ENCODE data around the gene CLTCL1. TPM values are rescaled to one million over a fixed set of nuclear protein-coding genes. Genes with fewer than 3 reads are reported as not detected.
"Not testable (repeated sequence)": the region's sequence is repeated elsewhere in the genome, so short reads cannot be mapped to it uniquely, and the experiment has no call there.

CLTCL1 gene
- total RNA-seq, 2 experiments from 2014 or later = 0.29 to 0.52 TPM

- no peak for DNase-seq
- Mint-ChIP-seq H3K4me3 (no peak overlapping the region), H3K27ac (no peak overlapping the region), H3K36me3 (no peaks in the 10 kb centered on the region), H3K27me3 (peaks cover 21% of the 10 kb centered on the region), H3K9me3 (no peaks in the 10 kb centered on the region), H3K4me1 (no peaks in the 10 kb centered on the region)
These were observed 85.2 kb downstream of the CLTCL1 start for GRCh38 chr22:19206287-19206686.

DNA sequence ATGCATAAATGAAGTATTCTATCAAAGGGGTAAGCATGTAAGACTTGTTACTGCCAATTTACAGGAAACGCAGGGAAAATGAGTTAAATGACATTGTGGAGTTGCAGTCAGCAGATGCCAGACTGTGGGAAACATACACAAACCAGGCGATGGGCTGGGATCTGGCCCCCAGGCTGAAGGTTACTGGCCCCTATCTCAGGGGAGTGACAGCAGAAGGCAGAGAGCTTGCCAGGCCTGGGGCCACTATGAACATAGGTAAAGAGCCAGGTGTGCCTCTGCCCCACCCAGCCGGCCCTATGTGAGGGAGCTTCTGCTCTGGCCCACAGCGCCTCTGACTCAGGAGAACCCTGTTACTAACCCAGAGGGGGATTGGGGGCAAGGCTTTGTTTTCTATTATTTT, 86.9 kb downstream of the CLTCL1 start:
- no peak for DNase-seq
- Mint-ChIP-seq H3K4me3 (no peak overlapping the region), H3K27ac (no peak overlapping the region), H3K9me3 (no peaks in the 10 kb centered on the region), H3K36me3 (no peaks in the 10 kb centered on the region), H3K4me1 (no peaks in the 10 kb centered on the region), H3K27me3 (peaks cover 21% of the 10 kb centered on the region)

- Mint-ChIP-seq H3K27me3 (peaks cover 13% of the 10 kb centered on the region), H3K27ac (no peak overlapping the region), H3K9me3 (no peaks in the 10 kb centered on the region), H3K4me3 (no peak overlapping the region), H3K4me1 (no peaks in the 10 kb centered on the region), H3K36me3 (no peaks in the 10 kb centered on the region)
- no peak for DNase-seq
These were observed 87.7 kb downstream of the CLTCL1 start for GRCh38 chr22:19203834-19204233.

DNA sequence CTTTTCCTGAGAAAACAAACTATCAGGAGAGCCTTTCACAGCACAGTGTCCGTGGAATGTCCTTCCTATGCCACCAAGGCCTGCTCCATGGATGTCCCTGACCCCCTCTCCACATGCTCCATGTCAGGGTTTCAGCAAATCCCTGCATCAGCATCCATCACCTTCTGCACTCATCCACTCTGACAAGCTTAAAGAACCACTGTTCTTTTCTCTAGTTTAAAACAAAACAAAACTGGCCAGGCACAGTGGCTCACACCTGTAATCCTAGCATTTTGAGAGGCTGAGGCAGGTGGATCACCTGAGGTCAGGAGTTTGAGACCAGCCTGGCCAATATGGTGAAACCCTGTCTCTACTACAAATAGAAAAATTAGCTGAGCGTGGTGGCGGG, 88.7 kb downstream of the CLTCL1 start:
- not testable (repeated sequence) for H3K36me3 Mint-ChIP-seq, H3K4me3 Mint-ChIP-seq

GRCh38 chr22:19201869-19202798, 89.4 kb downstream of the CLTCL1 start:
- Mint-ChIP-seq H3K27ac (no peak overlapping the region), H3K4me1 (no peaks in the 10 kb centered on the region), H3K9me3 (no peaks in the 10 kb centered on the region), H3K27me3 (peaks cover 7% of the 10 kb centered on the region), H3K4me3 (no peak overlapping the region), H3K36me3 (no peaks in the 10 kb centered on the region)
- no peak for DNase-seq

More for the DNA sequence above, 88.7 kb downstream of the CLTCL1 start:
- H3K27me3 Mint-ChIP-seq, H3K4me1 Mint-ChIP-seq, H3K27ac Mint-ChIP-seq, DNase-seq, H3K9me3 Mint-ChIP-seq: not testable (repeated sequence)

GRCh38 chr22:19201130-19201868, 90.2 kb downstream of the CLTCL1 start:
- DNase-seq = no peak
- H3K27ac Mint-ChIP-seq = no peak overlapping the region
- H3K4me3 Mint-ChIP-seq = no peak overlapping the region
- peaks cover 3% of the 10 kb centered on the region for H3K27me3 Mint-ChIP-seq
- no peaks in the 10 kb centered on the region for H3K4me1 Mint-ChIP-seq
- H3K36me3 Mint-ChIP-seq = no peaks in the 10 kb centered on the region
- no peaks in the 10 kb centered on the region for H3K9me3 Mint-ChIP-seq

GRCh38 chr22:19199479-19199878, 92.0 kb downstream of the CLTCL1 start:
- peaks cover 7% of the 10 kb centered on the region for H3K4me1 Mint-ChIP-seq
- H3K27ac Mint-ChIP-seq = no peak overlapping the region
- no peak overlapping the region for H3K4me3 Mint-ChIP-seq
- H3K9me3 Mint-ChIP-seq = no peaks in the 10 kb centered on the region
- no peak for DNase-seq
- H3K27me3 Mint-ChIP-seq = no peaks in the 10 kb centered on the region
- H3K36me3 Mint-ChIP-seq = no peaks in the 10 kb centered on the region

GRCh38 chr22:19197997-19198865, 93.3 kb downstream of the CLTCL1 start:
- H3K9me3 Mint-ChIP-seq = no peaks in the 10 kb centered on the region
- no peaks in the 10 kb centered on the region for H3K27me3 Mint-ChIP-seq
- no peaks in the 10 kb centered on the region for H3K36me3 Mint-ChIP-seq
- DNase-seq = no peak
- peak overlapping the region; percentile 5 for H3K27ac Mint-ChIP-seq
- peaks cover 7% of the 10 kb centered on the region for H3K4me1 Mint-ChIP-seq
- H3K4me3 Mint-ChIP-seq = no peak overlapping the region

DNA sequence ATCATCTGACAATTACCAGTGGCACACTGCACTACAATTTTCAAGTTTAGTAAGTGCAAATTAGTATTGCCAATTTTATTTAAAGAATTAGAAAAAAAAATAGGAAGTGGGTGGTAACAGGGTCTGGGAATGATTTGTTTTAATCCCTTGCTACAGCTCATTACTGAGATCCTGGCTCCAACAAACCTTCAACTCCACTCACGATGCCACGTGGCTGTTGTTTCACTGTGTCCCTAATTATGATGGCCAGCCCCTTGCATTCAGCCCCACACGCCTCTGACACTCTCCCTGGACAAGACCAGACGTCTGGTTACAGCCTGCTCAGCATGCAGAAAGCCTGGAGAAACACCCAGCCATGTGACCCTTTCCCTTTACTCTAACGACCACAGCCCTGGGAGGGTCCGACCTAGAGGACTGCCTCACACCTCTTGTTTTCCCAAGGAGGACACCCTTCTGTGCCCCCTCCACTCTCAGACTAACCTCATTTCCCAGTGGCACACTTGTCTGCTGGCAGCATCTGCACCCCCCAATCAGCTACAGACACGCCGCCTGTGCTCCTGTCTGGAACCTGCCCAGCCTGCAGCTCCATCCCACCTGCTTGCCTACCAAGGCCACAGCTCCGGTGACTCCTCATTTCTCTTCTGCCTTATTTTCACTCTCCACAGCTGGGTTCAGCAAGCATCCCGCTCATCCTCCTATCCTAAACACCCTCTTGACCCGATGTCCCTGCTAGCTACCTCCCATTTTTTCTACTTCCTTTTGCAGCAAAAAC, 94.5 kb downstream of the CLTCL1 start:
- H3K4me3 Mint-ChIP-seq = no peak overlapping the region
- no peaks in the 10 kb centered on the region for H3K27me3 Mint-ChIP-seq
- DNase-seq = no peak
- H3K36me3 Mint-ChIP-seq = no peaks in the 10 kb centered on the region
- H3K9me3 Mint-ChIP-seq = no peaks in the 10 kb centered on the region
- peaks cover 7% of the 10 kb centered on the region for H3K4me1 Mint-ChIP-seq
- no peak overlapping the region for H3K27ac Mint-ChIP-seq

- Mint-ChIP-seq H3K4me1 (peaks cover 7% of the 10 kb centered on the region), H3K4me3 (no peak overlapping the region), H3K9me3 (no peaks in the 10 kb centered on the region), H3K27ac (no peak overlapping the region), H3K36me3 (no peaks in the 10 kb centered on the region), H3K27me3 (no peaks in the 10 kb centered on the region)
- no peak for DNase-seq
These were observed 95.5 kb downstream of the CLTCL1 start for GRCh38 chr22:19195796-19196731.

DNA sequence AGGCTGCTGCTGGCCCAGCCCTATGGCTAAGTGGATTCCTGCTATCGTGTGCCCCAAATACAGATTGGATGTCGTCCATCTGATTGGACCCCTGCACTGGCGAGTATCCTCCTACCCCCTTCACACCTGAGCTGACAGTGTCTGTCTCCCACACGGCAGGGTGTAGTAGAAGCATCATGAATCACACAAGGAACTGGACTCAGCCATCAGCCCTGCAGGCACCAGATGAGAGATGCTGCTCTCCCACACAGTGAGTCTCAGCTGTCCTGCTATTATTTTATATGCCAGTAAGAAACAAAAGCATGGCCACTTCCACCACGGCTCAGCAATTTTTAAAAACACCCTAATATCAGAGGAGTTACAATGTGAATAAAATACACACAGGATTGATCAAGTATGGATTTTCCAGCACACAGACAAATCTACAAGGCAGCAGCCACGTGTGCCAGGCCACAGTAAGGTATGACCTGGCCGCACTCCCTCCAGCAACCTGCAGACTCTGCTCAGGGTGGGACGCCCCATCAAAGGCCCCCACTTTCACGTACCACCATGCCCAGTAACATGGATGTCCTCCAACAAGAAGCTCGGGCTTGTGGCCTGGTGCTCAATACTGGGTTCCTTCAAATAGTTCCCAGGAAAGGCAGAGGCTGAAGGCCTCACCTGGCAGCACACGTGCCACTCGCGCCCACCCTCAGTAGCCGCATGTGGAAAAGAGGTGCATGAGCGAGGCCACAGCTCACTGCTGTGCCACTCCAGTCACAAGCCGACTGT, 96.6 kb downstream of the CLTCL1 start:
- Mint-ChIP-seq H3K36me3 (no peaks in the 10 kb centered on the region), H3K27ac (no peak overlapping the region), H3K4me3 (no peak overlapping the region), H3K9me3 (no peaks in the 10 kb centered on the region), H3K27me3 (no peaks in the 10 kb centered on the region), H3K4me1 (peaks cover 7% of the 10 kb centered on the region)
- DNase-seq = no peak

- Mint-ChIP-seq H3K4me3 (no peak overlapping the region), H3K27ac (no peak overlapping the region), H3K4me1 (peaks cover 7% of the 10 kb centered on the region), H3K27me3 (no peaks in the 10 kb centered on the region), H3K36me3 (no peaks in the 10 kb centered on the region), H3K9me3 (no peaks in the 10 kb centered on the region)
- DNase-seq = no peak
These were observed 97.6 kb downstream of the CLTCL1 start for GRCh38 chr22:19193879-19194278.
